Activated T-helper 17 cell treated with anti-CD3 and anti-CD28 coated beads, Interleukin-2, amount 50 U/mL, for 72 hours (primary cell): ENCODE measurements around the gene SFI1. TPM values are rescaled to one million over a fixed set of nuclear protein-coding genes. Genes with fewer than 3 reads are reported as not detected.
"Not testable (repeated sequence)": the region's sequence is repeated elsewhere in the genome, so short reads cannot be mapped to it uniquely, and the experiment has no call there.

Experiments used
- ATAC-seq: fragments of 150-1000 bp; cut with Tn5 transposase; replicated peaks from 2 replicates; pipeline ENCODE4 v1.10.0; 2021; ENCODE audit warnings: mild to moderate bottlenecking, moderate library complexity
- H3K27ac Mint-ChIP-seq: one replicate; pipeline ENCODE4 v1.8.0; 2022; ENCODE audit warnings: mixed read lengths
- H3K27me3 Mint-ChIP-seq: one replicate; pipeline ENCODE4 v1.8.0; 2022; ENCODE audit warnings: mixed read lengths
- H3K36me3 Mint-ChIP-seq: one replicate; pipeline ENCODE4 v1.8.0; 2022; ENCODE audit warnings: low read depth, mild to moderate bottlenecking, mixed read lengths
- H3K4me1 Mint-ChIP-seq: one replicate; pipeline ENCODE4 v1.8.0; 2022; ENCODE audit warnings: mixed read lengths
- H3K4me3 Mint-ChIP-seq: one replicate; pipeline ENCODE4 v1.8.0; 2022; ENCODE audit warnings: mild to moderate bottlenecking, mixed read lengths
- H3K9me3 Mint-ChIP-seq: one replicate; pipeline ENCODE4 v1.8.0; 2022; ENCODE audit warnings: mixed read lengths
- total RNA-seq, 2 donors: library from RNA; stranded (reverse); gene quantifications; one replicate each; pipeline ENCODE4 v1.2.3, GENCODE V29; 2022

The SFI1 gene
- total RNA-seq, 2 donors from 2014 or later: 125 to 349 TPM

- Mint-ChIP-seq H3K4me1 (peaks cover 26% of the 10 kb centered on the region), H3K36me3 (peaks cover 84% of the 10 kb centered on the region)
- not testable (repeated sequence) for H3K27me3 Mint-ChIP-seq, ATAC-seq, H3K4me3 Mint-ChIP-seq, H3K27ac Mint-ChIP-seq, H3K9me3 Mint-ChIP-seq
Measured at GRCh38 chr22:31486369-31486768, 10.0 kb upstream of the SFI1 start.

GRCh38 chr22:31486951-31487350 is 9.4 kb upstream of the SFI1 start:
- H3K9me3 Mint-ChIP-seq: no peaks in the 10 kb centered on the region
- peaks cover 26% of the 10 kb centered on the region for H3K4me1 Mint-ChIP-seq
- no peak for ATAC-seq
- H3K4me3 Mint-ChIP-seq: peak overlapping the region; percentile 89
- peaks cover 78% of the 10 kb centered on the region for H3K36me3 Mint-ChIP-seq
- H3K27me3 Mint-ChIP-seq: no peaks in the 10 kb centered on the region
- no peak overlapping the region for H3K27ac Mint-ChIP-seq

- no peaks in the 10 kb centered on the region for H3K27me3 Mint-ChIP-seq
- peaks cover 64% of the 10 kb centered on the region for H3K36me3 Mint-ChIP-seq
- peak overlapping the region; percentile 89 for H3K4me3 Mint-ChIP-seq
- no peaks in the 10 kb centered on the region for H3K9me3 Mint-ChIP-seq
- H3K27ac Mint-ChIP-seq: peak overlapping the region; percentile 79
- H3K4me1 Mint-ChIP-seq: peaks cover 26% of the 10 kb centered on the region
- no peak for ATAC-seq
Measured at GRCh38 chr22:31488346-31488883, 7.9 kb upstream of the SFI1 start.

GRCh38 chr22:31488988-31489617 is 7.2 kb upstream of the SFI1 start:
- peak overlapping the region; percentile 79 for H3K27ac Mint-ChIP-seq

GRCh38 chr22:31489632-31490495 is 6.5 kb upstream of the SFI1 start, which contains the start of gene EIF4ENIF1:
EIF4ENIF1 (minus strand) TSS chr22:31489842; CDS start chr22:31488718, 1,124 bp downstream.
- H3K27me3 Mint-ChIP-seq: no peaks in the 10 kb centered on the region
- peak within 1 kb of the TSS; percentile 95 for H3K27ac Mint-ChIP-seq
- H3K4me3 Mint-ChIP-seq: peak within 1 kb of the TSS; percentile 92
- no peaks in the 10 kb centered on the region for H3K9me3 Mint-ChIP-seq
- ATAC-seq: peak; percentile 68
- H3K36me3 Mint-ChIP-seq: peaks cover 49% of the 10 kb centered on the region
- peaks cover 27% of the 10 kb centered on the region for H3K4me1 Mint-ChIP-seq

More at GRCh38 chr22:31488988-31489617, 7.2 kb upstream of the SFI1 start:
- peaks cover 30% of the 10 kb centered on the region for H3K4me1 Mint-ChIP-seq
- H3K27me3 Mint-ChIP-seq: no peaks in the 10 kb centered on the region
- ATAC-seq: peak; percentile 25
- H3K9me3 Mint-ChIP-seq: no peaks in the 10 kb centered on the region
- peak overlapping the region; percentile 92 for H3K4me3 Mint-ChIP-seq
- H3K36me3 Mint-ChIP-seq: peaks cover 57% of the 10 kb centered on the region

GRCh38 chr22:31490496-31490925 is 5.8 kb upstream of the SFI1 start:
- peak overlapping the region; percentile 95 for H3K27ac Mint-ChIP-seq
- H3K9me3 Mint-ChIP-seq: no peaks in the 10 kb centered on the region
- peaks cover 21% of the 10 kb centered on the region for H3K4me1 Mint-ChIP-seq
- ATAC-seq: peak; percentile 77
- peaks cover 43% of the 10 kb centered on the region for H3K36me3 Mint-ChIP-seq
- H3K4me3 Mint-ChIP-seq: peak overlapping the region; percentile 92
- no peaks in the 10 kb centered on the region for H3K27me3 Mint-ChIP-seq

- peak overlapping the region; percentile 95 for H3K27ac Mint-ChIP-seq
- no peaks in the 10 kb centered on the region for H3K27me3 Mint-ChIP-seq
- H3K9me3 Mint-ChIP-seq: no peaks in the 10 kb centered on the region
- H3K4me1 Mint-ChIP-seq: peaks cover 21% of the 10 kb centered on the region
- no peak for ATAC-seq
- peaks cover 35% of the 10 kb centered on the region for H3K36me3 Mint-ChIP-seq
- peak overlapping the region; percentile 92 for H3K4me3 Mint-ChIP-seq
Measured at GRCh38 chr22:31491218-31491962, 4.9 kb upstream of the SFI1 start.

GRCh38 chr22:31492151-31492550 is 4.2 kb upstream of the SFI1 start:
- Mint-ChIP-seq H3K4me3 (peak overlapping the region; percentile 92), H3K36me3 (peaks cover 32% of the 10 kb centered on the region), H3K9me3 (no peaks in the 10 kb centered on the region), H3K27ac (no peak overlapping the region), H3K27me3 (no peaks in the 10 kb centered on the region), H3K4me1 (peaks cover 21% of the 10 kb centered on the region)
- ATAC-seq: no peak

- not testable (repeated sequence) for H3K27ac Mint-ChIP-seq, H3K9me3 Mint-ChIP-seq, H3K27me3 Mint-ChIP-seq, ATAC-seq
- Mint-ChIP-seq H3K4me1 (peaks cover 21% of the 10 kb centered on the region), H3K36me3 (peaks cover 32% of the 10 kb centered on the region), H3K4me3 (peak overlapping the region; percentile 88)
Measured at GRCh38 chr22:31493355-31493754, 3.0 kb upstream of the SFI1 start.

- Mint-ChIP-seq H3K9me3 (no peaks in the 10 kb centered on the region), H3K27ac (no peak overlapping the region), H3K27me3 (no peaks in the 10 kb centered on the region), H3K36me3 (peaks cover 38% of the 10 kb centered on the region), H3K4me1 (peaks cover 14% of the 10 kb centered on the region), H3K4me3 (peak overlapping the region; percentile 88)
- no peak for ATAC-seq
Measured at GRCh38 chr22:31495343-31495742, 993 bp upstream of the SFI1 start.

- Mint-ChIP-seq H3K27me3 (no peaks in the 10 kb centered on the region), H3K4me1 (peaks cover 9% of the 10 kb centered on the region), H3K27ac (peak overlapping the region; percentile 92), H3K36me3 (peaks cover 46% of the 10 kb centered on the region), H3K4me3 (peak overlapping the region; percentile 88), H3K9me3 (no peaks in the 10 kb centered on the region)
- ATAC-seq: peak; percentile 36
Measured at GRCh38 chr22:31496735-31497146, 405 bp downstream of the SFI1 start.

GRCh38 chr22:31497148-31497938 is 1.0 kb downstream of the SFI1 start:
- Mint-ChIP-seq H3K27me3 (no peaks in the 10 kb centered on the region), H3K36me3 (peaks cover 52% of the 10 kb centered on the region), H3K4me3 (peak overlapping the region; percentile 88), H3K4me1 (peaks cover 13% of the 10 kb centered on the region), H3K9me3 (no peaks in the 10 kb centered on the region), H3K27ac (peak overlapping the region; percentile 92)
- ATAC-seq: peak; percentile 47

- ATAC-seq: no peak
- peaks cover 94% of the 10 kb centered on the region for H3K36me3 Mint-ChIP-seq
- peak overlapping the region; percentile 25 for H3K4me3 Mint-ChIP-seq
- peaks cover 22% of the 10 kb centered on the region for H3K4me1 Mint-ChIP-seq
- H3K27ac Mint-ChIP-seq: peak overlapping the region; percentile 65
- H3K9me3 Mint-ChIP-seq: no peaks in the 10 kb centered on the region
- H3K27me3 Mint-ChIP-seq: no peaks in the 10 kb centered on the region
Measured at GRCh38 chr22:31501738-31502137, 5.4 kb downstream of the SFI1 start.
